Progenitor cell of endocrine pancreas (in vitro differentiated cells): ENCODE results near the gene SIGLEC12. TPM values are rescaled to one million over a fixed set of nuclear protein-coding genes. Genes with fewer than 3 reads are reported as not detected.
"Not testable (repeated sequence)": the region's sequence is repeated elsewhere in the genome, so short reads cannot be mapped to it uniquely, and the experiment has no call there.

Source experiments
- DNase-seq: peaks from one replicate; pipeline ENCODE4 v3.0.0; 2021; ENCODE audit warnings: low spot score; ENCODE audit not compliant: unreplicated experiment
- H3K27ac Mint-ChIP-seq: 2 replicates; pipeline ENCODE4 v1.8.0; 2021; ENCODE audit warnings: mild to moderate bottlenecking, moderate library complexity, mixed read lengths
- H3K27me3 Mint-ChIP-seq: 2 replicates; pipeline ENCODE4 v1.8.0; 2021; ENCODE audit warnings: mixed read lengths
- H3K36me3 Mint-ChIP-seq: 2 replicates; pipeline ENCODE4 v1.8.0; 2022; ENCODE audit warnings: mixed read lengths; ENCODE audit not compliant: insufficient read depth
- H3K4me1 Mint-ChIP-seq: 2 replicates; pipeline ENCODE4 v1.8.0; 2021; ENCODE audit warnings: low read depth, mixed read lengths
- H3K4me3 Mint-ChIP-seq: 2 replicates; pipeline ENCODE4 v1.8.0; 2021; ENCODE audit warnings: low read depth, mild to moderate bottlenecking, moderate library complexity, mixed read lengths
- H3K9me3 Mint-ChIP-seq: 2 replicates; pipeline ENCODE4 v1.8.0; 2021; ENCODE audit warnings: low read depth, mixed read lengths
- total RNA-seq: library from RNA; stranded (reverse); gene quantifications from 2 replicates; pipeline ENCODE4 v1.2.1, GENCODE V29; 2021
- TF ChIP-seq, protein P1 (sequence below): fragments of 200-600 bp; sonication (generic); IDR thresholded peaks from one replicate; pipeline ENCODE4 v1.5.0; 2021; ENCODE audit warnings: antibody characterized with exemption, mild to moderate bottlenecking; ENCODE audit not compliant: unreplicated experiment

The SIGLEC12 gene
- total RNA-seq, 1 donor from 2014 or later, result not detected

DNA sequence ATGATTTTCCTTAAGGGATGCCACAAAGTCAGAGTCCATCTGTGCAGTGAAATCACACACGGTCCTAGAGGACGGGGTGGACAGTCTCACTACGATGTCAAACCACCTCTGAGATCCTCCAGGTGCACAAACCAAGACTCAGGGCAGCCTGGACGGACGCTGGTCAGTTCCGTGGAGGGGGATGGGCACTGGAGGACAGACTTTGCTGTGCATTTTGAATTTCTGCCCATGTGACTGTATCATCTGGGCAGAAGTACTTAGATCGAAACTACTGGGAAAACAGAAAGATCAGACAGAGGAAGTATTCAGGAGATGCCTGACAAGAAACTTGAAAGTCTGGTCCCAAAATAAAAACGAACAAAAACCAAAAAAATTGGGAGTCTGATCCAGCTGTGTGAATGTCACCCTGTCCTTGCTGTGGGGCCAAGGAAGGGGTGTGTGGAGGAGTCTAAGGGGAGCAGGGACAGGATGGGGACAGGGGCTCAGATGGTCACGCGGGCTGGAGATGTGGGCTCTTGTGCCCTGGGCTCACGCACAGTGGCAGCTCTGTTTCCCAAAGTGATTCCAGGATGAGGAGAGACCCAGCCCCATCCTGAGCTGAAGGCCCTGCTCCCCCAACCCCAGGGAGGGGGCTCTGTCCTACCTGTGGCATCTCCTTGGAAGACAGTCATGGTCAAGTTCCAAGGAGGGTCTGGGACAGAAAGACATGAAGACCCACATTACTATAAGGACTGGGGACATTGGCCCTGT, 44.9 kb downstream of the SIGLEC12 start:
- Mint-ChIP-seq H3K27me3 (peaks cover 17% of the 10 kb centered on the region), H3K4me3 (no peak overlapping the region), H3K36me3 (no peaks in the 10 kb centered on the region), H3K27ac (no peak overlapping the region), H3K4me1 (no peaks in the 10 kb centered on the region), H3K9me3 (no peaks in the 10 kb centered on the region)
- TF ChIP-seq, protein P1, sequence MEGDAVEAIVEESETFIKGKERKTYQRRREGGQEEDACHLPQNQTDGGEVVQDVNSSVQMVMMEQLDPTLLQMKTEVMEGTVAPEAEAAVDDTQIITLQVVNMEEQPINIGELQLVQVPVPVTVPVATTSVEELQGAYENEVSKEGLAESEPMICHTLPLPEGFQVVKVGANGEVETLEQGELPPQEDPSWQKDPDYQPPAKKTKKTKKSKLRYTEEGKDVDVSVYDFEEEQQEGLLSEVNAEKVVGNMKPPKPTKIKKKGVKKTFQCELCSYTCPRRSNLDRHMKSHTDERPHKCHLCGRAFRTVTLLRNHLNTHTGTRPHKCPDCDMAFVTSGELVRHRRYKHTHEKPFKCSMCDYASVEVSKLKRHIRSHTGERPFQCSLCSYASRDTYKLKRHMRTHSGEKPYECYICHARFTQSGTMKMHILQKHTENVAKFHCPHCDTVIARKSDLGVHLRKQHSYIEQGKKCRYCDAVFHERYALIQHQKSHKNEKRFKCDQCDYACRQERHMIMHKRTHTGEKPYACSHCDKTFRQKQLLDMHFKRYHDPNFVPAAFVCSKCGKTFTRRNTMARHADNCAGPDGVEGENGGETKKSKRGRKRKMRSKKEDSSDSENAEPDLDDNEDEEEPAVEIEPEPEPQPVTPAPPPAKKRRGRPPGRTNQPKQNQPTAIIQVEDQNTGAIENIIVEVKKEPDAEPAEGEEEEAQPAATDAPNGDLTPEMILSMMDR, result no peak
- no peak for DNase-seq

DNA sequence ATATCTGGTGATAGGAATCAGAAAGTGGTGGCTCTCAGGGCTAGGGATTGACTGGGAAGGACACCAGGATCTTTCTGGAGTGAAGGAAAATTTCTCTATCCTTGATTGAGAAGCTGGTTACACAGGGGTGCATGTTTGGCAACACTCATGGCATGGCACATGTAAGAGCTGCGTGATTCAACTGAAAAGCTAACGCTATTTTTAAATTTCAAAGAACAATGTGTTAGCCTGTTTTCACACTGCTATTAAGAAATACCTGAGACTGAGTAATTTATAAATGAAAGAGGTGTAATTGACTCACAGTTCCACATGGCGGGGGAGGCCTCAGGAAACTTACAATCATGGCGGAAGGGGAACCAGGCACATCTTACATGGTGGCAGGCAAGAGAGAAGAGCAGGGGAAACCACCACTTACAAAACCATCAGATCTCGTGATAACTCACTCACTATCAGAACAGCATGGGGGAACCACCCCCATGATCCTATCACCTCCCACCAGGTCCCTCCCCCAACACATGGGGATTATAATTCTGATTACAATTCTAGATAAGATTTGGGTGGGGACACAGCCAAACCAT, 50.8 kb downstream of the SIGLEC12 start:
- Mint-ChIP-seq H3K27me3 (peaks cover 21% of the 10 kb centered on the region), H3K36me3 (no peaks in the 10 kb centered on the region), H3K4me3 (no peak overlapping the region), H3K9me3 (peaks cover 9% of the 10 kb centered on the region), H3K4me1 (no peaks in the 10 kb centered on the region), H3K27ac (no peak overlapping the region)
- DNase-seq, result no peak
- TF ChIP-seq, protein P1, result no peak

DNA sequence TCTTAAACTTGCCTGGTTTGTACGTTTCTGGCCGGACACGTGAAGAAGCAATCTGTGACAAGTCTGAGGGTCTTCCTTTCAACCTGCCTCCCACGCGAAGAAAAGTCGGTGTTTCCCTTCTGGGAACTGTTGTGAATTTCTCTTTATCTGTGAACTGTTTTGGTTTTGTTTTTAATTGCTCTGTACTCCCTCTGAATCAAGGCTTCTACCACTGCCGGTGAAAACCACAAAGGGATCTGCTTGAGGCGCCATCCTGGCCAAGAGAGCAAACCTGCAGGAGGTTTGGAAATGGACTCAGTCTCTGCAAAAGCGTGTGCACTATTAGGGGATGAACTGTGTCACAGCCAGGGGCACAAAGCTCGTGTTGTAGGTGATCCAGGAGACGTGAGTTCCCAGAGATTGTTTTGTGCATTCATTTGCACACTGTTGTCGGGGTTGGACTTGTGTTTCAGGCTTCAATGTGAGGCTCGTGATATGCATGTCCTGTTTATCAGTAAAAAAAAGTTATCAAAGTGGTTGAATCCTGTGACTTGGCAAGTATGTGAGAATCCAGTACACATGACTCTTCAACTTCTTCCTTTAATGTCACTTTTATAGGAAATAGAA, 53.1 kb downstream of the SIGLEC12 start:
- Mint-ChIP-seq H3K4me3 (no peak overlapping the region), H3K27ac (no peak overlapping the region), H3K27me3 (peaks cover 23% of the 10 kb centered on the region), H3K36me3 (no peaks in the 10 kb centered on the region), H3K4me1 (no peaks in the 10 kb centered on the region), H3K9me3 (peaks cover 9% of the 10 kb centered on the region)
- TF ChIP-seq, protein P1, result no peak
- DNase-seq, result no peak

DNA sequence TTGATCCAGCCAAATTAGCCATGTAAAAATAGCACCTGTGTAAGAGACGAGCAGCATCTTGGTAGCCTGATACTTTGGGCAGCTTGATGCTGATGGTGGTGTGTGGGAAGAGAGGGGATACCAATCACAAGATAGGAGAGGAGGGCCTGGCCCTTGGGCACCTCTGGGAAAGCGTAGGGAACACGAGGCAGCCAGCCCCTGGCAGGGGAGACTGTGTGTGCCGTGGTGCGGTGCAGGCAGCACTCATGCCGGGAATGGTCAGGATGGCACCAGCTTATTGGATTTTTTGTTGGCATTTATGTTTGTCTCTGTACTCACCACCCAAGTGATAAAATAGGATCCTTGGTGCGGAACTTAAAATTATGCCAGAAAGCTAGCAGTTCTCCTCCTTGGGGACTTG, 53.6 kb downstream of the SIGLEC12 start:
- Mint-ChIP-seq H3K27me3 (peaks cover 25% of the 10 kb centered on the region), H3K9me3 (peaks cover 9% of the 10 kb centered on the region), H3K4me1 (no peaks in the 10 kb centered on the region), H3K27ac (no peak overlapping the region), H3K36me3 (no peaks in the 10 kb centered on the region), H3K4me3 (no peak overlapping the region)
- DNase-seq, result no peak
- TF ChIP-seq, protein P1, result no peak

DNA sequence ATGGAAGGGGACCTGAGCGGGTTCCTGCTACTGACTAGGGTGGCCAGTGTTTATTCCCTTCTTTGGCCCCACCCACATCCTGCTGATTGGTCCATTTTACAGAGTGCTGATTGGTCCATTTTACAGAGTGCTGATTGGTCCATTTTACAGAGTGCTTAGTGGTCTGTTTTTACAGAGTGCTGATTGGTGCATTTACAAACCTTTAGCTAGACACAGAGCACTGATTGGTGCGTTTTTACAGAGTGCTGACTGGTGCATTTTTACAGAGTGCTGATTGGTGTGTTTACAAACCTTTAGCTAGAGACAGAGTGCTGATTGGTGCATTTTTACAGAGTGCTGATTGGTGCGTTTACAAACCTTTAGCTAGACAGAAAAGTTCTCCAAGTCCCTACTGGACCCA, 54.1 kb downstream of the SIGLEC12 start:
- not testable (repeated sequence) for H3K4me3 Mint-ChIP-seq, DNase-seq, H3K27ac Mint-ChIP-seq, H3K4me1 Mint-ChIP-seq, H3K9me3 Mint-ChIP-seq, H3K36me3 Mint-ChIP-seq
- H3K27me3 Mint-ChIP-seq, result peaks cover 29% of the 10 kb centered on the region
